Endothelial cell (in vitro differentiated cells): Measurements from ENCODE around the gene FKBP8. TPM values are rescaled to one million over a fixed set of nuclear protein-coding genes. Genes with fewer than 3 reads are reported as not detected.
"Not testable (repeated sequence)": the region's sequence is repeated elsewhere in the genome, so short reads cannot be mapped to it uniquely, and the experiment has no call there.

Source experiments
- DNase-seq: peaks from one replicate; pipeline ENCODE4 v3.0.0; 2021; ENCODE audit warnings: low spot score
- H3K27ac Mint-ChIP-seq: one replicate; pipeline ENCODE4 v1.8.0; 2021; ENCODE audit warnings: mixed read lengths, inconsistent platforms; ENCODE audit not compliant: unreplicated experiment
- H3K27me3 Mint-ChIP-seq: one replicate; pipeline ENCODE4 v1.8.0; 2021; ENCODE audit warnings: mild to moderate bottlenecking, moderate library complexity, mixed read lengths, inconsistent platforms; ENCODE audit not compliant: unreplicated experiment
- H3K36me3 Mint-ChIP-seq: one replicate; pipeline ENCODE4 v1.8.0; 2021; ENCODE audit warnings: mild to moderate bottlenecking, low read depth, mixed read lengths, inconsistent platforms; ENCODE audit not compliant: unreplicated experiment
- H3K4me1 Mint-ChIP-seq: one replicate; pipeline ENCODE4 v1.8.0; 2021; ENCODE audit warnings: mild to moderate bottlenecking, mixed read lengths, inconsistent platforms; ENCODE audit not compliant: unreplicated experiment
- H3K4me3 Mint-ChIP-seq: one replicate; pipeline ENCODE4 v1.8.0; 2021; ENCODE audit warnings: mild to moderate bottlenecking, mixed read lengths, inconsistent platforms; ENCODE audit not compliant: unreplicated experiment
- H3K9me3 Mint-ChIP-seq: one replicate; pipeline ENCODE4 v1.8.0; 2021; ENCODE audit warnings: mixed read lengths, inconsistent platforms; ENCODE audit not compliant: unreplicated experiment
- CTCF ChIP-seq: fragments of 200-600 bp; sonication (generic); IDR thresholded peaks from one replicate; pipeline ENCODE4 v1.5.0; 2021; ENCODE audit warnings: antibody characterized with exemption; ENCODE audit not compliant: unreplicated experiment
- total RNA-seq: library from RNA; stranded (reverse); fragmentation: NEBNext Ultra II Directional; extraction: Animal tissue kit (Norgen Biotek cat#: 25700); gene quantifications from one replicate; pipeline ENCODE4 v1.2.1, GENCODE V29; 2021; ENCODE audit not compliant: unreplicated experiment

The FKBP8 gene
- total RNA-seq, 1 donor from 2014 or later: 229 TPM

DNA sequence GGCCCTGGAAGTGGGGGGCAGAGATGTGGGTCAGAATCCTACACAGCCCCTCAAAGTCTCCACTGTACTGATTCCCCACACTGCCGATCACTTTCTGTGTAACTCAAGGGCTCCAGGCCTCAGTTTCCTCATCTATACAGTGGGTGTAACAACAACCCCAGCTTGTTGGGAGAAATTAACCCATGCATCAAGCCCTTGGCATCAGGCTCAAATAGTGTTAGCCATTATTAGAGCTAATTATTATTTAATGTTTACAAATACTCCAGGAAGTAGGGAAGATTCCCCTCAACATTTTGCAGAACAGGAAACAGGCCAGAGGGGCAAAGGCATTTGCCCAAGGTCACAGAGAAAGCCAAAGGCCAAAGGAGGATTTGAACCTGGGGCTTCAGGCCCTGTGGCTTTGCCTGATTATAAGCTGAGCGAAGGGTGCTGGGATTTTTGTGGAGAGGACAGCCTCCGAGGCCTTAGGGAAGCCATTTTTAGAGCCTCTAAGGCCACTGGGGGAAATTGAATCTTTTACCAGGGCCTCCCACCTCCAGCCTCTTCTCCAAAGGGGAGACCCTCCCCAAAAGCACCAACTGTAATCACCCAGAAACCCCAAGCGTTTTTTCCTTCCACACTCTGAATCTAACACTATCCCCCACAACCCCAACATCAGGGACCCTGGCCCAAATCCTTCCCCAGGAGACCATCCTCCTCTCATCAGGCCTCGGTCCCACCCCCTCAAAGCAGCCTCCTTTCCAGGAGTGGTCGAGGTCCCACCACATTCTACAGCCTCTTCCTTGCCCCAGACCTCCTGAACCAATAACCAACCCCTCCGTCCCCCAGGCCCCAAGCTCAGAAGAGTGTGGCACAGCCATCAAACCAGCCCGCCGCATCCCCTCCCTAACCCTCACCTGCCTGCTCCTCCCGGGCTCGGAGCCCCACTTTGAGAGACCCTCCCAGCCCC is 1.1 kb downstream of the FKBP8 start:
- peaks cover 8% of the 10 kb centered on the region for H3K4me1 Mint-ChIP-seq
- H3K27ac Mint-ChIP-seq: peak overlapping the region; percentile 61
- H3K4me3 Mint-ChIP-seq: peak overlapping the region; percentile 97
- H3K36me3 Mint-ChIP-seq: peaks cover 8% of the 10 kb centered on the region
- DNase-seq: no peak
- H3K9me3 Mint-ChIP-seq: no peaks in the 10 kb centered on the region
- TF ChIP-seq CTCF: no peak
- peaks cover 8% of the 10 kb centered on the region for H3K27me3 Mint-ChIP-seq

- H3K9me3 Mint-ChIP-seq: no peaks in the 10 kb centered on the region
- peaks cover 8% of the 10 kb centered on the region for H3K4me1 Mint-ChIP-seq
- H3K36me3 Mint-ChIP-seq: peaks cover 11% of the 10 kb centered on the region
- no peak for TF ChIP-seq CTCF
- H3K4me3 Mint-ChIP-seq: peak overlapping the region; percentile 51
- no peak overlapping the region for H3K27ac Mint-ChIP-seq
- DNase-seq: no peak
- peaks cover 10% of the 10 kb centered on the region for H3K27me3 Mint-ChIP-seq
Measured at GRCh38 chr19:18541258-18541991, 1.9 kb downstream of the FKBP8 start.

DNA sequence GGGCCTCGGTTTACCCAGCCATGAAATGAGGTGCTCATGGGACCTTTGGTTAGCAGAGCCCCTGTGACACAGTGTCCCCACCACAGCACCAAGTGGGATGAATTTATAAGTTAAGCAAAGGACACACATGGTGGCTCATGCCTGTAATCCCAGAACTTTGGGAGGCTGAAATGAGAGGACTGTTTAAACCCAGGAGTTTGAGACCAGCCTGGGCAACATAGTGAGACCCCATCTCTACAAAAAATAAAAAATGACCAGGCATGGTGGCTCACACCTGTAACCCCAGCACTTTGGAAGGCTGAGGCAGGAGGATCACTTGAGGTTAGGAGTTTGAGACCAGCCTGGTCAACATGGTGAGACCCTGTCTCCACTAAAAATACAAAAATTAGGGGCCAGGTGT is 3.2 kb downstream of the FKBP8 start:
- not testable (repeated sequence) for H3K9me3 Mint-ChIP-seq, DNase-seq, H3K27me3 Mint-ChIP-seq, H3K27ac Mint-ChIP-seq, H3K4me1 Mint-ChIP-seq, H3K4me3 Mint-ChIP-seq
- peaks cover 14% of the 10 kb centered on the region for H3K36me3 Mint-ChIP-seq

- H3K4me3 Mint-ChIP-seq: no peak overlapping the region
- TF ChIP-seq CTCF: no peak
- H3K27me3 Mint-ChIP-seq: peaks cover 7% of the 10 kb centered on the region
- no peak for DNase-seq
- peaks cover 17% of the 10 kb centered on the region for H3K36me3 Mint-ChIP-seq
- H3K9me3 Mint-ChIP-seq: no peaks in the 10 kb centered on the region
- H3K4me1 Mint-ChIP-seq: peaks cover 8% of the 10 kb centered on the region
- H3K27ac Mint-ChIP-seq: no peak overlapping the region
Measured at GRCh38 chr19:18539372-18539771, 4.0 kb downstream of the FKBP8 start.

- H3K4me1 Mint-ChIP-seq: peaks cover 3% of the 10 kb centered on the region
- peaks cover 9% of the 10 kb centered on the region for H3K27me3 Mint-ChIP-seq
- DNase-seq: no peak
- H3K4me3 Mint-ChIP-seq: no peak overlapping the region
- H3K36me3 Mint-ChIP-seq: peaks cover 19% of the 10 kb centered on the region
- TF ChIP-seq CTCF: no peak
- no peak overlapping the region for H3K27ac Mint-ChIP-seq
- no peaks in the 10 kb centered on the region for H3K9me3 Mint-ChIP-seq
Measured at GRCh38 chr19:18538115-18538514, 5.3 kb downstream of the FKBP8 start.
